PFSK-1 (cell line): ENCODE measurements around the gene DNER.

Experiments used
- POLR2AphosphoS5 ChIP-seq: IDR thresholded peaks from 2 replicates; pipeline ENCODE4 v1.6.1; 2012; ENCODE audit warnings: low read depth, mild to moderate bottlenecking, control low read depth, low read length, moderate library complexity
- TAF1 ChIP-seq: IDR thresholded peaks from 2 replicates; pipeline ENCODE4 v1.6.1; 2012; ENCODE audit warnings: low read length, control low read depth, borderline replicate concordance; ENCODE audit not compliant: insufficient read depth

- TF ChIP-seq POLR2AphosphoS5 = no peak
- TF ChIP-seq TAF1 = no peak
Measured at GRCh38 chr2:229635371-229635680, 79.0 kb downstream of the DNER start.
